ENCODE measurements around the gene UHRF1.

- TF ChIP-seq ZNF274 (IDR thresholded peaks at IDR 0.05; ENCODE audit: low read depth, low read length) = no peak
- TF ChIP-seq YY1 (IDR thresholded peaks at IDR 0.05; ENCODE audit: insufficient read depth, insufficient read length) = no peak
These were observed 74.2 kb downstream of the UHRF1 start for GRCh38 chr19:4983346-4984105.
